Immature natural killer cell (primary cell): Measurements from ENCODE around the gene DEPDC5. TPM values are rescaled to one million over a fixed set of nuclear protein-coding genes. Genes with fewer than 3 reads are reported as not detected.
A peak's percentile ranks its signal among the peaks of the same experiment; 100 is the strongest.

ENCODE experiments used
- DNase-seq, 3 donors: peaks; one replicate each; pipeline ENCODE4 v3.0.0; 2022; ENCODE audit warnings: mixed read lengths in 1 of 3
- H3K27ac Mint-ChIP-seq, 6 donors: one replicate each; pipeline ENCODE4 v1.8.0; 2020; ENCODE audit warnings: mixed read lengths in 6 of 6, mild to moderate bottlenecking in 5 of 6, inconsistent platforms in 4 of 6, moderate library complexity in 3 of 6
- H3K27me3 Mint-ChIP-seq, 3 donors: one replicate each; pipeline ENCODE4 v1.8.0; 2020 to 2021; ENCODE audit warnings: low read depth in 3 of 3, mild to moderate bottlenecking in 3 of 3, mixed read lengths in 3 of 3, moderate library complexity in 3 of 3, inconsistent platforms in 1 of 3
- H3K36me3 Mint-ChIP-seq, 3 donors: one replicate each; pipeline ENCODE4 v1.8.0; 2020; ENCODE audit warnings: mixed read lengths in 3 of 3, inconsistent platforms in 2 of 3, mild to moderate bottlenecking in 2 of 3
- H3K4me1 Mint-ChIP-seq, 2 donors: one replicate each; pipeline ENCODE4 v1.8.0; 2020; ENCODE audit warnings: inconsistent platforms in 2 of 2, mild to moderate bottlenecking in 2 of 2, mixed read lengths in 2 of 2, moderate library complexity in 1 of 2
- H3K4me3 Mint-ChIP-seq, 5 donors: one replicate each; pipeline ENCODE4 v1.8.0; 2020; ENCODE audit warnings: mild to moderate bottlenecking in 5 of 5, mixed read lengths in 5 of 5, inconsistent platforms in 3 of 5, moderate library complexity in 3 of 5
- H3K9me3 Mint-ChIP-seq, 6 donors: one replicate each; pipeline ENCODE4 v1.8.0; 2020; ENCODE audit warnings: mild to moderate bottlenecking in 6 of 6, mixed read lengths in 6 of 6, inconsistent platforms in 4 of 6, moderate library complexity in 3 of 6
- polyA plus RNA-seq, 3 donors: library from polyadenylated mRNA; unstranded; fragments of 300-500 nt; fragmentation: Illumina TruSeq; gene quantifications; one replicate each; pipeline ENCODE4 v1.2.3, GENCODE V29; 2021

Gene DEPDC5
- polyA plus RNA-seq, 3 donors from 2014 or later, result 3.0 to 14.3 (median 3.9) TPM

DNA sequence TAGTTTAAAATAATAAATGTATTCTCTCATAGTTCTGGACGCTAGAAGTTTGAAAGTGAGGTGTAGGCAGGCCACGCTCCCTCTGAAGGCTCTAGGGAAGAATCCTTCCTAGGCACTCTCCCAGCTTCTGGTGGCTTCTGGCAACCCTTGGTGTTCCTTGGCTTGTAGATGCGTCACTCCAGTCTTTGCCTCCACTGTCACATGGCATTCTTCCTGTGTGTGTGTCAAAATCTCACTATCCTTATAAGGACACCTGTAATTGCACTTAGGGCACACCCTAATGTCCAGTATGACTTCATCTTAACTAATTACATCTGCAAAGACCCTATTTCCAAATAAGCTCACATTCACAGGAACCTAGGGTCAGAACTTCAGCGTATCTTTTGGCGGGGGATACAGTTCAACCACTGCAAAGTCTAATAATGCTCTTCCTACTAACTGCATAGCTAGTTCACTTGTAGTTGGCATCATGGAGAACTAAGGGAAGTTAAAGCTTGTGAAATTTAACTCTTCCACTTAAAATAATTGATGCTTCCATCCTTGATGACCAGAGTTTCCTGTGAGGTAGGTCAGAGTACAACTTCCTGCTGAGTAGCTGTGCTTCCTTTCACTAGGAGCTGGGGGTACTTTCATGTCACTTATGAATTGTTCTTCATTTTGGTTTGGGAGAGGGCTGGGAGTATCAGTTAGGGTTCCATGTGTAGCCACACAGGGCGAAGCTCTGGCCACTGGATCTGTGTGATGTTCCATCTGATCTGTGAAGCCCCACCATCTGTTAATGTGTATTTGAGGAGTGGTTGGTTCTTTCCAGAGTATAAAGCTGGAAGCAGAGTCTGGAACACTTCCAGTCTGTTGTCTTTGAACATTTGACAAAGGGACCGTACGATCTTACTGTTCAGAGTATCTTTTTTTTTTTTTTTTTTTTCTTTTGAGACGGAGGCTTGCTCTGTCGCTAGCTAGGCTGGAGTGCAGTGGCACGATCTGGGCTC lies 201.0 kb downstream of the DEPDC5 start:
- Mint-ChIP-seq H3K27ac (peak overlapping the region; percentile 4 to 75 (median 56)), H3K27me3 (peaks cover 0 to 2% (median 0%) of the 10 kb centered on the region in 3 donors), H3K36me3 (peaks cover 4 to 24% (median 13%) of the 10 kb centered on the region in 3 donors), H3K9me3 (no peaks in the 10 kb centered on the region), H3K4me1 (peaks cover 52 to 65% of the 10 kb centered on the region in 2 donors), H3K4me3 (no peak overlapping the region)
- no peak for DNase-seq

DNA sequence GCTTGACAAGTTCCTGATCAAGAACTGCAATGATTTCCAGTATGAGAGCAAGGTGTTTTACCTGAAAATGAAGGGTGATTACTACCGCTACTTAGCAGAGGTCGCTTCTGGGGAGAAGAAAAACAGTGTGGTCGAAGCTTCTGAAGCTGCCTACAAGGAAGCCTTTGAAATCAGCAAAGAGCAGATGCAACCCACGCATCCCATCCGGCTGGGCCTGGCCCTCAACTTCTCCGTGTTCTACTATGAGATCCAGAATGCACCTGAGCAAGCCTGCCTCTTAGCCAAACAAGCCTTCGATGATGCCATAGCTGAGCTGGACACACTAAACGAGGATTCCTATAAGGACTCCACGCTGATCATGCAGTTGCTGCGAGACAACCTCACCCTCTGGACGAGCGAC lies 202.5 kb downstream of the DEPDC5 start:
- Mint-ChIP-seq H3K27me3 (peaks cover 0 to 2% (median 0%) of the 10 kb centered on the region in 3 donors), H3K27ac (peak overlapping the region in 3 of 6 donors; percentile 3 to 22 (median 9)), H3K4me1 (peaks cover 52 to 60% of the 10 kb centered on the region in 2 donors), H3K4me3 (no peak overlapping the region), H3K9me3 (no peaks in the 10 kb centered on the region), H3K36me3 (peaks cover 4 to 24% (median 13%) of the 10 kb centered on the region in 3 donors)
- no peak for DNase-seq

Other genes with a start within 250 kb of the DEPDC5 start
- 10 to 100 TPM; 16.3 to 34.8 (median 25.3) TPM for gene PISD, start 91.8 kb upstream of the DEPDC5 start, polyA plus RNA-seq
- gene PRR14L, start 3.9 kb upstream of the DEPDC5 start, polyA plus RNA-seq, result 10 to 100 TPM; 13.7 to 41.7 (median 14.1) TPM
- 100 to 1,000 TPM in 1 of 3 donors, 10 to 100 TPM in 2; 76.5 to 113 (median 84.0) TPM for gene YWHAH, start 190.5 kb downstream of the DEPDC5 start, polyA plus RNA-seq